ENCODE measurements around the gene SBF2. TPM values are rescaled to one million over a fixed set of nuclear protein-coding genes. Genes with fewer than 3 reads are reported as not detected.

SBF2 gene
- total RNA-seq, 1 experiment from 2014 or later, result 31.3 TPM

GRCh38 chr11:10155793-10156490 lies 138.1 kb downstream of the SBF2 start:
- POLR2A ChIA-PET (ENCODE audit: unreplicated experiment), result no interaction called here
- peaks cover 25% of the 10 kb centered on the region for H3K79me2 ChIP-seq (ENCODE audit: low read length)
- no peaks in the 10 kb centered on the region for H3K27me3 ChIP-seq (ENCODE audit: low read length)
- no peak overlapping the region for H2AFZ ChIP-seq (ENCODE audit: low read length)
- DNase-seq, result peak; percentile 34
- H4K20me1 ChIP-seq (ENCODE audit: low read length), result no peaks in the 10 kb centered on the region
- H3F3A ChIP-seq (ENCODE audit: low read length, unreplicated experiment), result peaks cover 13% of the 10 kb centered on the region
- no peak for ATAC-seq
- no peak overlapping the region for H3K4me2 ChIP-seq (ENCODE audit: low read length)
- BruUV-seq (replicated peaks), result no TSS peak
- CTCF ChIA-PET, result no interaction called here
- TF ChIP-seq EZH2 (IDR thresholded peaks at IDR 0.05; ENCODE audit: low read length, unreplicated experiment), result no peak
- no peak for TF ChIP-seq EZH2phosphoT487 (IDR thresholded peaks at IDR 0.05; ENCODE audit: borderline replicate concordance, low read length)
- no peak for TF ChIP-seq CTCF (conservative IDR thresholded peaks at IDR 0.05; ENCODE audit: low read depth, low read length)
- H3K4me3 ChIP-seq (ENCODE audit: low read length), result no peak overlapping the region
- no peaks in the 10 kb centered on the region for H3K9me2 ChIP-seq (replicated peaks; ENCODE audit: low read length)
- peaks cover 41% of the 10 kb centered on the region for H3K4me1 ChIP-seq (ENCODE audit: insufficient read depth, low read length)
- H3K9ac ChIP-seq (ENCODE audit: low read length), result no peak overlapping the region
- no peaks in the 10 kb centered on the region for H3K9me3 ChIP-seq (ENCODE audit: low read length)
- no peak overlapping the region for H3K27ac ChIP-seq (ENCODE audit: low read length)
- intact Hi-C loops (cut with micrococcal nuclease), result no loop called here
- no peaks in the 10 kb centered on the region for H3K36me3 ChIP-seq (ENCODE audit: low read depth, low read length)

GRCh38 chr11:10150800-10151199 lies 143.2 kb downstream of the SBF2 start:
- H3K4me3 ChIP-seq (ENCODE audit: low read length), result no peak overlapping the region
- H3K4me2 ChIP-seq (ENCODE audit: low read length), result no peak overlapping the region
- no peak overlapping the region for H3K9ac ChIP-seq (ENCODE audit: low read length)
- no peak overlapping the region for H3K27ac ChIP-seq (ENCODE audit: low read length)
- no TSS peak for BruUV-seq (replicated peaks)
- intact Hi-C loops (cut with micrococcal nuclease), result no loop called here
- CTCF ChIA-PET, result no interaction called here
- no peaks in the 10 kb centered on the region for H3F3A ChIP-seq (ENCODE audit: low read length, unreplicated experiment)
- H2AFZ ChIP-seq (ENCODE audit: low read length), result no peak overlapping the region
- TF ChIP-seq CTCF (conservative IDR thresholded peaks at IDR 0.05; ENCODE audit: low read depth, low read length) (no peak), EZH2 (IDR thresholded peaks at IDR 0.05; ENCODE audit: low read length, unreplicated experiment) (no peak), EZH2phosphoT487 (IDR thresholded peaks at IDR 0.05; ENCODE audit: borderline replicate concordance, low read length) (no peak)
- no peaks in the 10 kb centered on the region for H3K9me3 ChIP-seq (ENCODE audit: low read length)
- no peaks in the 10 kb centered on the region for H3K36me3 ChIP-seq (ENCODE audit: low read depth, low read length)
- H4K20me1 ChIP-seq (ENCODE audit: low read length), result no peaks in the 10 kb centered on the region
- ATAC-seq (no peak), DNase-seq (no peak)
- peaks cover 7% of the 10 kb centered on the region for H3K79me2 ChIP-seq (ENCODE audit: low read length)
- H3K9me2 ChIP-seq (replicated peaks; ENCODE audit: low read length), result no peaks in the 10 kb centered on the region
- POLR2A ChIA-PET (ENCODE audit: unreplicated experiment), result no interaction called here
- H3K27me3 ChIP-seq (ENCODE audit: low read length), result no peaks in the 10 kb centered on the region
- no peaks in the 10 kb centered on the region for H3K4me1 ChIP-seq (ENCODE audit: insufficient read depth, low read length)

GRCh38 chr11:10149553-10149952 lies 144.5 kb downstream of the SBF2 start:
- no peak overlapping the region for H3K27ac ChIP-seq (ENCODE audit: low read length)
- no peaks in the 10 kb centered on the region for H3K4me1 ChIP-seq (ENCODE audit: insufficient read depth, low read length)
- intact Hi-C loops (cut with micrococcal nuclease), result no loop called here
- DNase-seq (no peak), ATAC-seq (no peak)
- no peak overlapping the region for H3K4me3 ChIP-seq (ENCODE audit: low read length)
- ChIA-PET CTCF (no interaction called here), POLR2A (ENCODE audit: unreplicated experiment) (no interaction called here)
- H3K79me2 ChIP-seq (ENCODE audit: low read length), result 0 out of 2 replicates have a peak, but pooled peaks cover 13% of the 10 kb centered on the region
- H3K9me2 ChIP-seq (replicated peaks; ENCODE audit: low read length), result no peaks in the 10 kb centered on the region
- no peaks in the 10 kb centered on the region for H3K27me3 ChIP-seq (ENCODE audit: low read length)
- no peaks in the 10 kb centered on the region for H4K20me1 ChIP-seq (ENCODE audit: low read length)
- BruUV-seq (replicated peaks), result no TSS peak
- H3K9ac ChIP-seq (ENCODE audit: low read length), result no peak overlapping the region
- H3K4me2 ChIP-seq (ENCODE audit: low read length), result no peak overlapping the region
- H3F3A ChIP-seq (ENCODE audit: low read length, unreplicated experiment), result no peaks in the 10 kb centered on the region
- no peaks in the 10 kb centered on the region for H3K36me3 ChIP-seq (ENCODE audit: low read depth, low read length)
- H3K9me3 ChIP-seq (ENCODE audit: low read length), result no peaks in the 10 kb centered on the region
- no peak overlapping the region for H2AFZ ChIP-seq (ENCODE audit: low read length)
- TF ChIP-seq EZH2 (IDR thresholded peaks at IDR 0.05; ENCODE audit: low read length, unreplicated experiment), result no peak
- TF ChIP-seq CTCF (conservative IDR thresholded peaks at IDR 0.05; ENCODE audit: low read depth, low read length), result no peak
- TF ChIP-seq EZH2phosphoT487 (IDR thresholded peaks at IDR 0.05; ENCODE audit: borderline replicate concordance, low read length), result no peak
